K562 (cell line): ENCODE data around the gene DPP10.

ENCODE experiments used
- EP400 ChIP-seq: fragments of 450-650 bp; IDR thresholded peaks from 2 replicates; pipeline ENCODE4 v1.6.1; 2017; ENCODE audit warnings: antibody characterized with exemption, mild to moderate bottlenecking, moderate library complexity
- KAT2B ChIP-seq: IDR thresholded peaks from one replicate; pipeline ENCODE4 v1.6.1; 2012; ENCODE audit warnings: low read depth, mild to moderate bottlenecking, control low read depth, inconsistent platforms, low read length, moderate library complexity
- POLR2A ChIP-seq: fragments of 450-650 bp; conservative IDR thresholded peaks from 2 replicates; pipeline ENCODE4 v1.6.1; 2016
- PPARD ChIP-seq: fragments of 250-450 bp; sonication (Bioruptor Pico); IDR thresholded peaks from 2 replicates; pipeline ENCODE4 v1.8.0; 2022; ENCODE audit warnings: inconsistent platforms, mild to moderate bottlenecking, moderate library complexity
- SMAD3 ChIP-seq: fragments of 450-650 bp; formaldehyde crosslinking; conservative IDR thresholded peaks from 2 replicates; pipeline ENCODE4 v1.4.0; 2020; ENCODE audit warnings: mild to moderate bottlenecking
- SMC3 ChIP-seq: conservative IDR thresholded peaks from 2 replicates; pipeline ENCODE4 v1.6.1; 2011; ENCODE audit warnings: low read depth, low read length, improper control_type of control experiment; ENCODE audit not compliant: insufficient read depth
- TAF1 ChIP-seq: IDR thresholded peaks from 2 replicates; pipeline ENCODE4 v1.6.1; 2011; ENCODE audit warnings: mild to moderate bottlenecking, low read length, moderate library complexity; ENCODE audit not compliant: insufficient read depth, control insufficient read depth, severe bottlenecking; ENCODE audit errors: extremely low read depth
- ZBTB34 ChIP-seq: fragments of 250-450 bp; sonication (Bioruptor Pico); IDR thresholded peaks from 2 replicates; pipeline ENCODE4 v1.8.0; 2021; ENCODE audit warnings: mild to moderate bottlenecking, moderate library complexity
- ZC3H8 ChIP-seq: fragments of 450-650 bp; IDR thresholded peaks from 2 replicates; pipeline ENCODE4 v1.6.1; 2017
- TF ChIP-seq, protein P1 (sequence below): IDR thresholded peaks from 3 replicates; pipeline ENCODE4 v1.6.1; 2011; ENCODE audit warnings: borderline replicate concordance, mild to moderate bottlenecking; ENCODE audit not compliant: insufficient read length, insufficient read depth

- TF ChIP-seq PPARD (CRISPR knock-in tag) (no peak), ZC3H8 (no peak), POLR2A (no peak), TAF1 (no peak), KAT2B (no peak), ZBTB34 (CRISPR knock-in tag) (no peak), EP400 (no peak), SMC3 (no peak), SMAD3 (CRISPR knock-in tag) (no peak)
- TF ChIP-seq, protein P1, sequence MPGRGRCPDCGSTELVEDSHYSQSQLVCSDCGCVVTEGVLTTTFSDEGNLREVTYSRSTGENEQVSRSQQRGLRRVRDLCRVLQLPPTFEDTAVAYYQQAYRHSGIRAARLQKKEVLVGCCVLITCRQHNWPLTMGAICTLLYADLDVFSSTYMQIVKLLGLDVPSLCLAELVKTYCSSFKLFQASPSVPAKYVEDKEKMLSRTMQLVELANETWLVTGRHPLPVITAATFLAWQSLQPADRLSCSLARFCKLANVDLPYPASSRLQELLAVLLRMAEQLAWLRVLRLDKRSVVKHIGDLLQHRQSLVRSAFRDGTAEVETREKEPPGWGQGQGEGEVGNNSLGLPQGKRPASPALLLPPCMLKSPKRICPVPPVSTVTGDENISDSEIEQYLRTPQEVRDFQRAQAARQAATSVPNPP, result no peak
These were observed 1192.1 kb downstream of the DPP10 start for GRCh38 chr2:115634578-115634977.
